Tibial nerve (tissue), 4 donors: Measurements from ENCODE around the gene ADAMTS18. TPM values are rescaled to one million over a fixed set of nuclear protein-coding genes. Genes with fewer than 3 reads are reported as not detected.
"Not testable (repeated sequence)": the region's sequence is repeated elsewhere in the genome, so short reads cannot be mapped to it uniquely, and the experiment has no call there.

Experiments
- DNase-seq, 2 donors: peaks; one replicate each; pipeline ENCODE4 v3.0.0-alpha.2; 2019; ENCODE audit warnings: low spot score in 2 of 2
- H3K27ac ChIP-seq, 4 donors: fragments of 200-600 bp; sonication (generic) in 3 of 4; one replicate each; pipeline ENCODE4 v1.5.1; 2017 to 2019; ENCODE audit warnings: mild to moderate bottlenecking in 1 of 4
- H3K27me3 ChIP-seq, 2 donors: fragments of 200-600 bp; sonication (generic) in 1 of 2; one replicate each; pipeline versions ENCODE4 v1.5.1 to v1.6.0; 2017 to 2019
- H3K36me3 ChIP-seq, 3 donors: fragments of 200-600 bp; sonication (generic); one replicate each; pipeline ENCODE4 v1.5.1; 2018 to 2019
- H3K4me1 ChIP-seq, 4 donors: fragments of 200-600 bp; sonication (generic) in 3 of 4; one replicate each; pipeline ENCODE4 v1.5.1; 2017 to 2019
- H3K4me3 ChIP-seq, 4 donors: fragments of 200-600 bp; sonication (generic) in 3 of 4; one replicate each; pipeline ENCODE4 v1.5.1; 2017 to 2019; ENCODE audit warnings: mild to moderate bottlenecking in 1 of 4, moderate library complexity in 1 of 4
- H3K9me3 ChIP-seq, 4 donors: fragments of 200-600 bp; sonication (generic) in 3 of 4; one replicate each; pipeline ENCODE4 v1.5.1; 2017 to 2019
- EP300 ChIP-seq, 2 donors: sonication (generic); formaldehyde crosslinking; IDR thresholded peaks; one replicate each; pipeline ENCODE4 v1.6.1; 2017; ENCODE audit warnings: antibody characterized with exemption in 2 of 2, mild to moderate bottlenecking in 1 of 2
- POLR2A ChIP-seq, 2 donors: fragments of 450-650 bp; IDR thresholded peaks; one replicate each; pipeline ENCODE4 v1.6.1; 2017; ENCODE audit warnings: antibody characterized with exemption in 2 of 2, mild to moderate bottlenecking in 2 of 2, moderate library complexity in 2 of 2
- WGBS, 2 donors: methylation state at CpG; one replicate each; pipeline ENCODE4 v1.1.5; 2018; 5-methylcytosine and 5-hydroxymethylcytosine counted together
- total RNA-seq, 4 donors: library from RNA; depleted of rRNA; stranded (reverse); fragments of >200 nt; gene quantifications; one replicate each; pipeline ENCODE4 v1.1.0, GENCODE V29; 2016
- TF ChIP-seq, protein P1 (sequence below), 5 experiments: fragments of 200-600 bp in 3 of 5; fragments of 450-650 bp in 2 of 5; sonication (generic) in 3 of 5; IDR thresholded peaks; one replicate each; pipeline ENCODE4 v1.5.1; 2016 to 2019; ENCODE audit warnings: antibody characterized with exemption in 5 of 5, mild to moderate bottlenecking in 3 of 5, moderate library complexity in 2 of 5

ADAMTS18 gene
- total RNA-seq, 4 donors from 2014 or later: under 0.01 to 0.60 (median 0.21) TPM

DNA sequence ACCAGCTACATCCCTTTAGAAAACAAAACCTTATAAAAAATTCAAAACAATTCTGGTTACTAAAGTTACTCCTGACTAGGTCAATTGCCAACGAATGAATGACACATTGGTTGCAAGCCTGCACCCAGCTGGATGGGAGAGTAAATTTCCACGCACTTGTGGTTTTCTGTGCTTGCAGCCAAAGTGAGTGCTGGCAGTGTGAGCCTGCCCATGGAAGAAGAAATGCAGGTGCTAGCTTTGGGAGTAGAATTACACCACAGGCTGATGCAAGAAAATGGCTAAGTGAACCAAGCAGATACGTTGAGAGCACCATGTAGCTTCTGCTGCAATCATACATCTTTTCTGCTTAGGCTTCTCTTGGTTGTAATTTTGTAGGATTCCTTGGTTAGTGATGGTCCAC is 161.0 kb downstream of the ADAMTS18 start:
- WGBS, 2 donors: 67 to 75% methylated on average over 3 of the region's 3 CpGs
- H3K27me3 ChIP-seq: no peaks in the 10 kb centered on the region
- TF ChIP-seq EP300 (IDR thresholded peaks at IDR 0.05) (no peak), POLR2A (IDR thresholded peaks at IDR 0.05) (no peak)
- TF ChIP-seq, protein P1, sequence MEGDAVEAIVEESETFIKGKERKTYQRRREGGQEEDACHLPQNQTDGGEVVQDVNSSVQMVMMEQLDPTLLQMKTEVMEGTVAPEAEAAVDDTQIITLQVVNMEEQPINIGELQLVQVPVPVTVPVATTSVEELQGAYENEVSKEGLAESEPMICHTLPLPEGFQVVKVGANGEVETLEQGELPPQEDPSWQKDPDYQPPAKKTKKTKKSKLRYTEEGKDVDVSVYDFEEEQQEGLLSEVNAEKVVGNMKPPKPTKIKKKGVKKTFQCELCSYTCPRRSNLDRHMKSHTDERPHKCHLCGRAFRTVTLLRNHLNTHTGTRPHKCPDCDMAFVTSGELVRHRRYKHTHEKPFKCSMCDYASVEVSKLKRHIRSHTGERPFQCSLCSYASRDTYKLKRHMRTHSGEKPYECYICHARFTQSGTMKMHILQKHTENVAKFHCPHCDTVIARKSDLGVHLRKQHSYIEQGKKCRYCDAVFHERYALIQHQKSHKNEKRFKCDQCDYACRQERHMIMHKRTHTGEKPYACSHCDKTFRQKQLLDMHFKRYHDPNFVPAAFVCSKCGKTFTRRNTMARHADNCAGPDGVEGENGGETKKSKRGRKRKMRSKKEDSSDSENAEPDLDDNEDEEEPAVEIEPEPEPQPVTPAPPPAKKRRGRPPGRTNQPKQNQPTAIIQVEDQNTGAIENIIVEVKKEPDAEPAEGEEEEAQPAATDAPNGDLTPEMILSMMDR (IDR thresholded peaks at IDR 0.05): no peak

GRCh38 chr16:77271532-77272426 is 163.1 kb downstream of the ADAMTS18 start:
- Histone ChIP-seq H3K27me3 (no peaks in the 10 kb centered on the region), H3K27ac (no peak overlapping the region), H3K4me1 (no peaks in the 10 kb centered on the region), H3K4me3 (no peak overlapping the region), H3K9me3 (peaks cover 0 to 8% (median 0%) of the 10 kb centered on the region in 4 donors), H3K36me3 (no peaks in the 10 kb centered on the region)
- WGBS, 2 donors: 50 to 54% methylated on average over 8 of the region's 8 CpGs
- no peak for DNase-seq
- TF ChIP-seq POLR2A (IDR thresholded peaks at IDR 0.05): no peak
- TF ChIP-seq, protein P1 (IDR thresholded peaks at IDR 0.05): no peak
- TF ChIP-seq EP300 (IDR thresholded peaks at IDR 0.05): no peak

More for the DNA sequence above, 161.0 kb downstream of the ADAMTS18 start:
- H3K9me3 ChIP-seq: peaks cover 0 to 8% (median 0%) of the 10 kb centered on the region in 4 donors
- DNase-seq: no peak
- no peak overlapping the region for H3K4me3 ChIP-seq
- no peaks in the 10 kb centered on the region for H3K36me3 ChIP-seq
- H3K4me1 ChIP-seq: no peaks in the 10 kb centered on the region
- H3K27ac ChIP-seq: no peak overlapping the region

GRCh38 chr16:77266185-77266584 is 168.6 kb downstream of the ADAMTS18 start:
- 77 to 80% methylated on average over 1 of the region's 1 CpG for WGBS, 2 donors
- not testable (repeated sequence) for H3K4me1 ChIP-seq

DNA sequence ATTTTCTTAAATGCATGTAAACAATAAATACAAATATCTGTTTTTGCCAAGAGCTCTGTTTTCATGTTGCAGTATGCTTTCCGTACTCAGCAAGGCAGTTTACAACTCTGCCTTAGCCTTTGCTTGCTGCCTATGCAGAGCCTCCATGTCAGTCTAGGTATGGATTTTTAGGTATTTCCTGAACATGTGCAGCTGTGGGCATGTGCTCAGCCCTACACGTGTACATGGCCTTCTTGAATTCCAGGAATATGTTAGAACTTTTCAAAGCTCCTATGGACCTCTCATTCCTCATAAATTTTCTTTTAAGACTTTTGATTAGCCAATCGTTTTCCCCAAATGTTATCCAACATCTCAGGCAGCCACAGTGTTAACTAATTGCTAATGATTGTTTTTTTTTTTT is 171.9 kb downstream of the ADAMTS18 start:
- Histone ChIP-seq H3K9me3 (no peaks in the 10 kb centered on the region), H3K27me3 (no peaks in the 10 kb centered on the region), H3K27ac (no peak overlapping the region), H3K4me3 (no peak overlapping the region), H3K36me3 (no peaks in the 10 kb centered on the region), H3K4me1 (no peaks in the 10 kb centered on the region)
- WGBS, 2 donors: 52 to 54% methylated on average over 3 of the region's 3 CpGs
- TF ChIP-seq POLR2A (IDR thresholded peaks at IDR 0.05): no peak
- TF ChIP-seq EP300 (IDR thresholded peaks at IDR 0.05): no peak
- TF ChIP-seq, protein P1 (IDR thresholded peaks at IDR 0.05): no peak
- no peak for DNase-seq

More at GRCh38 chr16:77266185-77266584, 168.6 kb downstream of the ADAMTS18 start:
- H3K4me3 ChIP-seq, DNase-seq, H3K36me3 ChIP-seq, H3K9me3 ChIP-seq, H3K27me3 ChIP-seq, H3K27ac ChIP-seq: not testable (repeated sequence)

DNA sequence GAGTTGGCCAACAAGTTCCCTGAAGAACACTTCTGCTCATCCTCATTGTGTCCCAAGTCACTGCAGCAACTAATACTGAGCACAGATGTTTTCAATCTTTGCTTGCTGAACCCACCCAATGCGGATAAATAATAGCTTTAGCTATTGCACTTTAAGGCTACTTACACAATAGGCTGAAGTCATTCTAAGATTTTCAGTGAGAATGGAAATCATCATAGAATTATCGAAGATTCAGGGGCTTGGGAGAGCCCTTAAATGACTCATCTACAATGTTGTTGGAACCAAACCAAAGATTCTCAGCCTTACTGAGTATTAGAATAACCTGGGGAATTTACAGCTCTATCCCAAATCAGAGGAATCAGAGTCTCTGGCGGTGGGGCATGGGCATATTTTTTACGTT is 184.4 kb downstream of the ADAMTS18 start:
- Histone ChIP-seq H3K4me1 (no peaks in the 10 kb centered on the region), H3K27me3 (no peaks in the 10 kb centered on the region), H3K27ac (no peak overlapping the region), H3K9me3 (peaks cover 0 to under 1% (median 0%) of the 10 kb centered on the region in 4 donors), H3K36me3 (no peaks in the 10 kb centered on the region), H3K4me3 (no peak overlapping the region)
- 61% methylated on average over 4 of the region's 4 CpGs for WGBS, 2 donors
- TF ChIP-seq, protein P1 (IDR thresholded peaks at IDR 0.05): no peak
- no peak for TF ChIP-seq EP300 (IDR thresholded peaks at IDR 0.05)
- no peak for TF ChIP-seq POLR2A (IDR thresholded peaks at IDR 0.05)
- DNase-seq: no peak
